ENCODE results near the gene WNT2B. TPM values are rescaled to one million over a fixed set of nuclear protein-coding genes. Genes with fewer than 3 reads are reported as not detected.

WNT2B gene
- total and polyA plus RNA-seq, 2 of the 8 experiments (the other 6 are each of a cell fraction or from before 2014, with no cell fraction given): 0.33 to 2.0 TPM

GRCh38 chr1:112505400-112505785 lies 3.4 kb upstream of the WNT2B start:
- DNase-seq (ENCODE audit: low read depth in 1 of 2, low spot score in 2 of 2) (no peak), FAIRE-seq (no peak)
- Histone ChIP-seq H3K4me1 (replicated peaks in 1 of 4; ENCODE audit: control insufficient read depth in 3 of 4, insufficient read depth in 4 of 4, low read length in 3 of 4) (peaks cover 6 to 21% (median 9%) of the 10 kb centered on the region in 4 experiments; a peak in 6 of 7 replicates), H2AFZ (ENCODE audit: low read length) (no peak overlapping the region), H4K91ac (replicated peaks; ENCODE audit: insufficient read length, low read length) (no peak overlapping the region), H3K23ac (ENCODE audit: insufficient read length) (no peak overlapping the region), H3K14ac (ENCODE audit: insufficient read length) (no peak overlapping the region), H3K9ac (replicated peaks in 1 of 4; ENCODE audit: extremely low read depth in 1 of 4, low read depth in 3 of 4, low read length in 3 of 4) (no peak overlapping the region), H3K4me3 (ENCODE audit: extremely low read depth in 1 of 4, insufficient read depth in 2 of 4, low read depth in 3 of 4, low read length in 4 of 4) (no peak overlapping the region), H4K8ac (ENCODE audit: extremely low read depth, insufficient read depth, low read length) (no peak overlapping the region), H3K56ac (replicated peaks; ENCODE audit: insufficient read length, low read depth, low read length) (no peak overlapping the region), H3K27me3 (replicated peaks in 1 of 4; ENCODE audit: control insufficient read depth in 3 of 4, extremely low read depth in 1 of 4, insufficient read depth in 3 of 4, low read length in 3 of 4) (peaks cover 36 to 94% (median 80%) of the 10 kb centered on the region in 4 experiments), H4K5ac (ENCODE audit: insufficient read length, low read depth, low read length) (no peak overlapping the region), H2BK20ac (ENCODE audit: low read length) (no peak overlapping the region), H3K27ac (ENCODE audit: low read depth, low read length) (no peak overlapping the region), H2BK15ac (ENCODE audit: low read length) (no peak overlapping the region), H3K79me1 (ENCODE audit: low read depth, low read length) (no peaks in the 10 kb centered on the region), H2AK5ac (ENCODE audit: low read depth, low read length) (no peak overlapping the region), H3K79me2 (ENCODE audit: control insufficient read depth in 1 of 2, insufficient read depth in 2 of 2, low read length in 2 of 2) (no peaks in the 10 kb centered on the region), H3K4me2 (ENCODE audit: insufficient read depth in 1 of 2, low read depth in 2 of 2, low read length in 2 of 2) (no peak overlapping the region), H2BK120ac (replicated peaks; ENCODE audit: low read depth, low read length) (no peak overlapping the region), H4K20me1 (replicated peaks in 1 of 2; ENCODE audit: control insufficient read depth in 1 of 2, insufficient read depth in 2 of 2, low read length in 2 of 2) (peaks cover 0 to 3% of the 10 kb centered on the region in 2 experiments), H2BK12ac (ENCODE audit: low read depth, low read length) (no peak overlapping the region), H3K36me3 (ENCODE audit: control insufficient read depth in 2 of 4, insufficient read depth in 4 of 4, low read length in 3 of 4) (no peaks in the 10 kb centered on the region; a peak in 1 of 8 replicates), H3K4ac (replicated peaks; ENCODE audit: insufficient read length, low read depth, low read length) (no peak overlapping the region), H3K23me2 (ENCODE audit: low read depth, low read length) (peaks cover 22% of the 10 kb centered on the region), H2BK5ac (ENCODE audit: low read depth, low read length) (no peak overlapping the region), H3K18ac (ENCODE audit: extremely low read depth, low read length) (no peak overlapping the region), H3K9me3 (ENCODE audit: insufficient read depth in 2 of 2, low read depth in 1 of 2, low read length in 1 of 2) (no peaks in the 10 kb centered on the region)
- 79% methylated on average over 1 of the region's 1 CpG; no CpG with 5 or more reads in 1 of the 2 experiments for WGBS, 2 experiments (ENCODE audit: extremely low coverage in 1 of 2, insufficient coverage in 1 of 2, insufficient read length in 1 of 2, insufficient replicate concordance in 2 of 2, low coverage in 1 of 2, low lambda C conversion rate in 2 of 2, missing lambda C conversion rate in 1 of 2)
- CTCF ChIA-PET (ENCODE audit: partially characterized antibody): interaction anchor here (0.7 to 1.3 kb wide), 6 partner anchors 9 to 209 kb away, joined by 3 to 4 read pairs (median 3); no protein-coding TSS in a partner anchor
- POLR2A ChIA-PET (ENCODE audit: partially characterized antibody): no interaction called here
- no peak for TF ChIP-seq HDAC6 (IDR thresholded peaks at IDR 0.05; ENCODE audit: low read depth, low read length)
- no peak for TF ChIP-seq YY1 (IDR thresholded peaks at IDR 0.05; ENCODE audit: low read depth, low read length)
- no peak for TF ChIP-seq KDM5A (IDR thresholded peaks at IDR 0.05; ENCODE audit: low read length)
- no peak for TF ChIP-seq CBX5 (IDR thresholded peaks at IDR 0.05; ENCODE audit: low read depth, low read length)
- TF ChIP-seq NRF1 (IDR thresholded peaks at IDR 0.05; ENCODE audit: low read depth, low read length): no peak
- no peak for TF ChIP-seq RNF2 (IDR thresholded peaks at IDR 0.05; ENCODE audit: borderline replicate concordance, low read depth, low read length, missing control alignments, poor library complexity, severe bottlenecking)
- TF ChIP-seq BCL11A (IDR thresholded peaks at IDR 0.05; ENCODE audit: low read depth in 2 of 2, low read length in 2 of 2): no peak
- TF ChIP-seq JUND (IDR thresholded peaks at IDR 0.05; ENCODE audit: low read length): no peak
- TF ChIP-seq SP1 (IDR thresholded peaks at IDR 0.05; ENCODE audit: low read depth, low read length): no peak
- no peak for TF ChIP-seq RAD21 (IDR thresholded peaks at IDR 0.05 in 1 of 2, conservative IDR thresholded peaks at IDR 0.05 in 1 of 2; ENCODE audit: low read depth in 2 of 2, low read length in 2 of 2)
- no peak for TF ChIP-seq MAFK (IDR thresholded peaks at IDR 0.05; ENCODE audit: low read depth, low read length)
- no peak for TF ChIP-seq BACH1 (IDR thresholded peaks at IDR 0.05; ENCODE audit: low read length)
- no peak for TF ChIP-seq RBBP5 (IDR thresholded peaks at IDR 0.05; ENCODE audit: borderline replicate concordance, low read depth, low read length)
